ENCODE measurements around the gene KHDC4.

Gene KHDC4

GRCh38 chr1:155934097-155934935 is at the start of gene KHDC4:
KHDC4 (minus strand) TSS chr1:155934413; CDS start chr1:155934373, 40 bp downstream.
- peak; percentile 98 for DNase-seq

- DNase-seq = no peak
Measured at GRCh38 chr1:155983191-155984024, 49.2 kb upstream of the KHDC4 start.

DNA sequence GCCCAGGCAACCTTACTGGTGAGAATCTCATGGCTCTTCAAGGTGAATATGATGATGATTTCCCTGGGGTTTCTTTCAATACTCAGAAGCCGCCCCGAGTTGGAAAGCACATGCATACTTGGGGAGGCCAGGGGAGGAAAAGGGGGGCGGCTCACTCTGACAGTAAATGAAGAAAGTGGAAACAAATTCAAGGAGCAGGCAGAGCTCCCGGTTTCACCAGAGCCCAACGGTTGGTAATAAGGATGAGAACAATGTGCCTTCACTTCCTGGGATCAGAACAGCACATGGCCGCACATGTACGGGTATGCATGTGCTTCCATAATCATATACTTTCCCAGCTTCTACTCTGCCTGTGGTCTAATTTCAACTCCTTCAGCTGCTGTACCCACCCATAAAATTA is 47.9 kb upstream of the KHDC4 start:
- no peak for DNase-seq

DNA sequence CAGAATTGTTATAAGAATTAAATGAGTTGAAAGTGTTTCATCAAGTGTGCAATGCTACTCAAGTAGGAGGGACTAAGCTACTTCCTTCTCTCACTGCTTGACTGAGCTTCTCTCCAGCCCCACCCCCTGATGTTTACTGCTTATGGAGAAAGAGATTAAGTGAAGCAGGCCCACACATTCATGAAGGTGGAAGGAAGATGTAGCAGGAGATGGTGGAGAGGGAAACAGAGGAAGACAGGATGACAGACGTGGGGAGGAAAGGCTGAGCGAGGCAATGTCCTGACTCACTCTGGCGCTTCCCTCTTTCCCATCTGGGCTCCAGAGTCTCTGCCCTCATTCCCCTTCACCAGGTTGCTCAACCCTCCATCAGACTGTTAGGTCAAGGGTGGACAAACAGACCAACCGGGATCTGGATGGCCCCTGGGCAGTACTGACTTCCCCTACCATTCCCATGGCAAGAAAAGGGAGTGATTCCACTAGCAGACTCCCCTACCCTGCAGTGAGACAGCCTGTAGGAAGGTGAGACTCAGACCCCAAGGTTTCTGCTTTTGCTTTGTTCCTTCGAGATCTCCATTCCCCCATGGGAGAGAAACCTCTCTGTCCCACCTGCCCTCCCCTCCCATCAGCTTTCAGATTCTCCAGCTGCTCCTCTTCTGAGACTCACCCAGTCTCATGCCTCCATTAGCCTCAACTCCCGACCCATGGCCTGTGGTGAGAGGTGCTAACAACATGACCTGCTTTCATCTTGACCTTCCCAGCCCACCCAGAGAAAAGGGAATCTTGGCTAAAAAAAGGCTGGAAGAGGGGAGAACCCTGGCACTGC is 47.3 kb upstream of the KHDC4 start:
- no peak for DNase-seq

DNA sequence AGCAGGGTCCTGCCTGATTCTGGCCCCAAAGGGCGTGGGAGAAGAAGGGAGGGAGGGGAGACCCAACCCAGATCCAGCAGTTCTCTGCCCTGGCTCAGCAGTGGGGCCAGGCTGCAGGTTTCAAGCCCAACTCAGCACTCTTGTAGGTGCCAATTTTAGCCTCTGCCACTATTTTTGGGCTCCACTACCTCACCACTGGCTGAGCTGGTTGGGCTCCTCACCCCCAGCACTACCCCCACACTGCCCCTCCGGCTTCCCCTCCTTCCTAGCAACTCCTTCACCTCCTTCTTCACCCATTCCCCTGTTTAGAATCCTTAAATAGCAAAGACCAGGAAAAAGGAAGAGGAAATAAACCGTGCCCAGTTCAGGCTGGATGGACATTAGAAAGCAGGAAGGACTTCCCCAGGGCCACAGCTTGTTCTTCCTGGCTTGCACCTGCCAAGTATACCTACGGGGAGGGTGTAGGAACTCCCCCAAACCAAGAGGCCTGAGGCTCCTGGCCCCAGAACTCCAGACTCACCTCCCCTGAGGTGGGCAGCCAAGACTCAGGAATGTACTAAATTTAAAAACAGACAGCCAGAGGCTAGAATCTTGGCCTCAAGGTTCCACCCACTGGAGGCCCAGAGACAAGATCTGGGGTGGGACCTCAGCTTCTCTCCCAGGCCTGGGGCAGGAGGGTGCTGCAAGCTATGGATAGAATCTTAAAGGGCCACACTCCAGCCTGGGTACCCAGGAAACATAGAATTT is 45.6 kb upstream of the KHDC4 start:
- DNase-seq = no peak

- DNase-seq = no peak
Measured at GRCh38 chr1:155978973-155979429, 44.8 kb upstream of the KHDC4 start.

GRCh38 chr1:155978325-155978972 is 44.2 kb upstream of the KHDC4 start, which contains the start of gene ARHGEF2:
ARHGEF2 (minus strand) TSS chr1:155978547; CDS start chr1:155978427, 120 bp downstream.
- peak; percentile 77 for DNase-seq

DNA sequence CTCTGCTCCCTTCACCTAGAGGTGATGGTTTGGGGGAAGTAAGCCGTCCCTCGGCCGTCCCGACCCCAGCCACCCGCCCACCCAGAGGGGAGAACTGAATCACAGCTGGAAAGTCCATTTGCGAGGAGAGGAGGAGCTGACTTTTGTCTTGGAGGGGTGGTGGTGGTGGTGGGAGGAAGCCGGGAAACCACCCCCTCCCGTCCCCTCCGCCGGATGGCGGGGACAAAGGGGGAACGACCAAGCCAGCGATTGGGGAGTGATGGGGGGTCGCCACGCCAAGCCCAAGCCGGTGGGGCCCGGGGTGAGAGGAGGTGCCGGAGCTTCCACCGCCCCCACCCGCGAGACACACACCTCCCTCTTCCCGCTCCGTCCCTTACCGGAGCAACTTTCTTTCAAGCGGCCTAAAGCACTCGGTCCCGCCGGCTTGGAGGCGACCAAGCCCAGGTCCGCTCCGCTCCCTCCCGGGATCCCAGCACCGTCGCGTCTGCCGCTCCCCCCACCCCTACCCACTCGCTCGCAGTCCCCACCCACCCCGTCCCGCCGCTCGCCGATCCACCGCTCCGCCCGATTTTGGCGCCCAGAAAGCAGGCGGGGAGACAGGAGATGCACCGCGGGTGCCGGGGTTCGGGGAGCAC is 43.6 kb upstream of the KHDC4 start:
- DNase-seq = peak; percentile 15

GRCh38 chr1:155976913-155977689 is 42.9 kb upstream of the KHDC4 start:
- no peak for DNase-seq

- DNase-seq = peak; percentile 82
Measured at GRCh38 chr1:155976062-155976912, 42.1 kb upstream of the KHDC4 start.

DNA sequence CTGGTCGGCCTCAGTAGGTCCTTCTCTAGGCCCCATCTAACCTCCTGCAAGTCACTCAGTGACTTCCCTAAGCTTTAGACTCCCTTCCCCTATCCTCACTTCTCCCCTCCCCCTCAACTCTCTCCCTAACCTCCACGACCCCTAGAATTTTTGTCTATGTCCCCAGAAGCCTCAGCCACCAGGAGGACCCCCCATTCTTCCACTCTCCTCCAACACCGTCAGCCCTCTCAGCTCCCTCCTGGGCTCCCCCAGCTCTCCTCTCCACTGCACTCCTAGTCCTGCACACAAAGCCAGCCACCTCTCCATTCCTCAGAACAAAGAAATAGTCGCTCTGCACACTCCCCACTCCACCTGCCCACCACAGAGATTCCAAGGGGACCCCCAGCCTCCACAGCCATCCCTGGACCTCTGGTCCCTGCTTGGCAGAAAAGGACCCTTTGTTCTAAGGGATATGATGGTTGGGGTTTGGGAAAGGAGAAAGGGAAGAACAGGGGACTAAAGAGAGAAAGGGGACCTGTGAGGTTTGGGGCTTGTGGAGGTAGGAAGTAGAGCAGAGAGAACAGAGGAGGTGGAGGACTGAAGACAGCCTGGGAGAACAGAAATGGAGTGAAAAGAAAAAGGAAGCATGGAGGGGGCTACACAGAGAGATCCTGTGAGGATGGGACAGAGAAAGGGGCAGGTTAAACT is 41.3 kb upstream of the KHDC4 start:
- no peak for DNase-seq

DNA sequence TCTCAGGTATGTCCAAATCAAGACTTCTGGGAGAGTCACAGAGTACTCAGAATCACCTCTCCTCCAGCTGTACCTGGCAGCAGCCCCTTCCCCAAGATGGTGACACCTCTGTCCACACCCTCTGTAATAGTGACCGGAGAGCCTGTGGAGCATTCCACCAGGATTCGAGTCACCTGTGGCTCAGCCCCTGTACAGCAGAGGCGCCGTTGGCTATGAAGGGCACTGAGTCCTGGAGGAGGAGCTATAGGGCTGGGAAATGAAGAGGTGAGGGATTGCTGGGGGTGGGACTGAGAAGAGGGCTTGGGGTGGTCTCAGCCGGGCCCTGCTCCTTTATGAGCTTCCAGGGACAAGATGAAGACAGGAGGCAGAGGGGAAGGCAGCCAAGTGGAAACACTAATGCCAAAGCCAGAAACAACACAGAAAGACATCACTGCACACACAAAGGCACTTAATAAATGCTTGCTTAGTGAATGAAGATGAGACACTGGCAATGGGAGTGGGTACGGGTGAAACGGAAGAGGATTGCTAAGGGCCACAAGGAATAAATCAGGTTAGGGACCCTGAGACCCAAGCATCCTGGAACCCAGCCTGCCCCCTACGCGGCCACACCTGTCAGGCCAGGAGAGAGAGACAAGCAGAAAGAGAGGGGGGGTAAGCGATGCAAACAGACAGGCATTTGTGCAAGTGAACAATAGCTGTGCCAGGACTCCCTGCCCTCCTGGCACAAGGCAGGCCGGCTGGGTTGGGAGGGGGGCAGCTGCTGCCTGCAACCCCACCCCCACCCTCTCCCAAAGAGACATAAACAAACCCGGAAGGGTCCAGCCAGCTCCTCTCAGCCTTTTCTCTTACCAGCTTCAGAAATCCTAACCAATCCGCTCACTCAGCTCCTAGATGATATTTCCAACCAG is 40.2 kb upstream of the KHDC4 start:
- peak; percentile 13 for DNase-seq

GRCh38 chr1:155973723-155974122 is 39.5 kb upstream of the KHDC4 start:
- no peak for DNase-seq

DNA sequence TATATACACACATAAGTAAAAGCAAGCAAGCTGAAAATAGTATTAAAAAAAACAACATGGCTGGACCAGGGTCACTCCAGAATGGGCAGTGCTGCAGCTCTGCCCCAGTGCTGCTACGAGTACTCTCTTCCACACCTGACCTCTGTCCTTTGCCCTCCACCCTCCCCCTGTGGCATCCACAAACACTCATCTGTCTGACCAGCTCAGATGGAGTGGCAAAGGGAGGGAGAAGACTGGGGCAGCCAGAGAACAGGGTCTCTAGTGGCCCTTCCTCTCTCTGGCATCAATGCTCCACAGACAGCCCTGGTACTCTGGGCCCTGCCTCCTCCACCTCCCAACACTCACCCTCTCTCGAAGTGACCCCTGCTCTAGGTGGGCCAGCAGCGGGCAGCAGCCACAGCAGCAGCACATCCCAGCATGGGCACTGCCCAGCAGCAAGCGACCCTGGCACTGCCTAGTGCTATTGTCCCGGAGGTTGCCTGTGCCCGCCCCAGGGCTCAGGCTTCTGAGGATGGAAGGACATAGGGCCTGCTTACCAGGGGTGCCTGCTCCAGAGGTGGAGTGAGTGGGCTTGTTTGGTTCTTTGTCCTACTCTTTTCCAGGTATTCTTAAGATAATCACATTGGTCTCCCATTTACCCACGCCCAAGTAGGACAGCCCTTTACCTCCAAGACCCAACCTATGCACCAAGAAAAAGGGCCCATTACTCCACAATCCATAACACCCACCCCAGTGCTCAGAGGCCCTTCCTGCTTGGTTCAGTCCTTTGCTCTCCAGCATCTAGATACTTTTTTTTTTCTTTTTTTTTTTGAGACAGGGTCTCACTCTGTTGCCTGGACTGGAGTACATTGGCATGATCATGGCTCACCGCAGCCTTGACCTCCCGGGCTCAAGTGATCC is 37.9 kb upstream of the KHDC4 start:
- no peak for DNase-seq

DNA sequence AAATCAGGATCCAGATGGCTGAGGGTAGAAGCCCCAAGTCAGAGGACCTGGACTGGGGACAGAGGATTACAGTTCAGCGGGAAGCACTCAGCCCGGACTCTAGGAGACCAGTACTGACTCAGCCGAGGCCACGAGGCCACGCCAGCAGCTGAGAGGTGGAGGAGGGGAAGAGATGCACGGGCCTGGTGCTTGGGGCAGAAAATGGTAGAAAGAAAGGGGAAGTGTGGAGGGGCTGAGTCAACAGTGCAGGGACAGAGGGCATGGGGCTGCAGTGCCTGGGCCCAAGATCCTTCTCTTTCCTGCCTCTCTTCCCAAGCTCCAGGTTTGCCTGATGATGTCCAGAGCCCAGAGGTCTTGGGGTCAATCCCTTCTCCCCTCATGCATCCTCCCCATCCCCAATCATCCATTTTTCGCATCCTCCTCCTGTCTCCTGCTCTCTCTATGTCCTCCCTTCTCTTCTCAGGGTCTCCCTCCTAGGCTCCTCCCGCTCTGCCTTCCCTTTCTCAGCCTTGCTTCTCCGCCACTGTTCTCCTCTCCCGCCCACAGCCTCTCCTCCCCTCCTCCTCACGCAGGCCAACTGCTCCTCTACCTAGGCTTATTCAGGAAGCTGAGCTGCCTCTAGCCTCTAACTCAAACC is 36.4 kb upstream of the KHDC4 start:
- no peak for DNase-seq

DNA sequence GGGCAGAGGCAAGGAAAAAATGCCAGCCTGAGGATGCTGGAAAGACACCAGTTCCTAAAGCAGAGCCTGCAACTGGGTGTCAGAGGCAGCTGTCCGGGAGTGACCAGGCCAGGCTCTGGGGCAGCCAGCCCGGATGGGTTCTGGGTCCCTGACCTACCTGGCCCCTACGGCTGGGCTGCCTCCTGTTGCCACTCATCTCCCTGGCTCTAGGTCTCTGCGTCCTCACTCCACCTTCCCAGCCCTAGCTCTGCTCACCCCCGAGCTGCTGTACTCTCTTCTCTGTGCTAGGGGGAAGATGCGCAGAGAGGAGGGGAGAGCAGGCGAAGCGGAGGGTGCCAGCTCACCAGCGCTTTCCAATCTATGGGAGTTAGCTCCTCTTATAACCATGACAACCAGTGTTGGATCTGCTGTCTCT is 35.2 kb upstream of the KHDC4 start:
- DNase-seq = no peak

Measured in NCI-H2171 (cell line).